Right atrium auricular region (tissue), 2 donors: ENCODE measurements around the gene COL28A1. TPM values are rescaled to one million over a fixed set of nuclear protein-coding genes. Genes with fewer than 3 reads are reported as not detected.

ENCODE experiments used
- DNase-seq: peaks from one replicate; pipeline ENCODE4 v3.0.0-alpha.2; 2019; ENCODE audit warnings: low spot score
- H3K27ac ChIP-seq, 2 donors: fragments of 200-600 bp; sonication (generic); 1 replicate in 1 of 2; 2 replicates in 1 of 2; pipeline ENCODE4 v1.5.1; 2016 to 2019
- H3K27me3 ChIP-seq, 2 donors: fragments of 200-600 bp; sonication (generic); one replicate each; pipeline versions ENCODE4 v1.5.1 to v1.6.0; 2017 to 2019
- H3K36me3 ChIP-seq: fragments of 200-600 bp; sonication (generic); one replicate; pipeline ENCODE4 v1.5.1; 2016
- H3K4me1 ChIP-seq, 2 donors: fragments of 200-600 bp; sonication (generic); one replicate each; pipeline versions ENCODE4 v1.5.1 to v1.6.0; 2017 to 2019
- H3K4me3 ChIP-seq, 2 donors: fragments of 200-600 bp; sonication (generic); 1 replicate in 1 of 2; 2 replicates in 1 of 2; pipeline ENCODE4 v1.5.1; 2017 to 2019; ENCODE audit warnings: mild to moderate bottlenecking in 1 of 2, moderate library complexity in 1 of 2
- H3K9me3 ChIP-seq, 2 donors: fragments of 200-600 bp; sonication (generic); one replicate each; pipeline ENCODE4 v1.5.1; 2019
- total RNA-seq, 2 donors: library from RNA; depleted of rRNA; stranded (reverse); fragments of >200 nt; gene quantifications; one replicate each; pipeline ENCODE4 v1.1.0, GENCODE V29; 2016
- TF ChIP-seq, protein P1 (sequence below), 2 donors: fragments of 200-600 bp; sonication (generic); IDR thresholded peaks; one replicate each; pipeline ENCODE4 v1.5.1; 2019; ENCODE audit warnings: antibody characterized with exemption in 2 of 2

The COL28A1 gene
- total RNA-seq, 2 donors from 2014 or later: 1.5 to 2.3 TPM

- no peak for DNase-seq
- TF ChIP-seq, protein P1, sequence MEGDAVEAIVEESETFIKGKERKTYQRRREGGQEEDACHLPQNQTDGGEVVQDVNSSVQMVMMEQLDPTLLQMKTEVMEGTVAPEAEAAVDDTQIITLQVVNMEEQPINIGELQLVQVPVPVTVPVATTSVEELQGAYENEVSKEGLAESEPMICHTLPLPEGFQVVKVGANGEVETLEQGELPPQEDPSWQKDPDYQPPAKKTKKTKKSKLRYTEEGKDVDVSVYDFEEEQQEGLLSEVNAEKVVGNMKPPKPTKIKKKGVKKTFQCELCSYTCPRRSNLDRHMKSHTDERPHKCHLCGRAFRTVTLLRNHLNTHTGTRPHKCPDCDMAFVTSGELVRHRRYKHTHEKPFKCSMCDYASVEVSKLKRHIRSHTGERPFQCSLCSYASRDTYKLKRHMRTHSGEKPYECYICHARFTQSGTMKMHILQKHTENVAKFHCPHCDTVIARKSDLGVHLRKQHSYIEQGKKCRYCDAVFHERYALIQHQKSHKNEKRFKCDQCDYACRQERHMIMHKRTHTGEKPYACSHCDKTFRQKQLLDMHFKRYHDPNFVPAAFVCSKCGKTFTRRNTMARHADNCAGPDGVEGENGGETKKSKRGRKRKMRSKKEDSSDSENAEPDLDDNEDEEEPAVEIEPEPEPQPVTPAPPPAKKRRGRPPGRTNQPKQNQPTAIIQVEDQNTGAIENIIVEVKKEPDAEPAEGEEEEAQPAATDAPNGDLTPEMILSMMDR (IDR thresholded peaks at IDR 0.05): no peak
- no peaks in the 10 kb centered on the region for H3K36me3 ChIP-seq
These were observed 117.8 kb downstream of the COL28A1 start for GRCh38 chr7:7417851-7418250.

GRCh38 chr7:7417414-7417813 is 118.3 kb downstream of the COL28A1 start:
- Histone ChIP-seq H3K27ac (no peak overlapping the region), H3K27me3 (no peaks in the 10 kb centered on the region), H3K4me1 (no peaks in the 10 kb centered on the region), H3K36me3 (no peaks in the 10 kb centered on the region), H3K4me3 (no peak overlapping the region), H3K9me3 (no peaks in the 10 kb centered on the region)
- TF ChIP-seq, protein P1 (IDR thresholded peaks at IDR 0.05): no peak
- DNase-seq: no peak

More at GRCh38 chr7:7417851-7418250, 117.8 kb downstream of the COL28A1 start:
- no peaks in the 10 kb centered on the region for H3K4me1 ChIP-seq
- H3K9me3 ChIP-seq: no peaks in the 10 kb centered on the region
- H3K4me3 ChIP-seq: no peak overlapping the region
- H3K27me3 ChIP-seq: no peaks in the 10 kb centered on the region
- H3K27ac ChIP-seq: no peak overlapping the region

GRCh38 chr7:7416031-7416858 is 119.4 kb downstream of the COL28A1 start:
- Histone ChIP-seq H3K4me1 (no peaks in the 10 kb centered on the region), H3K27me3 (no peaks in the 10 kb centered on the region), H3K27ac (no peak overlapping the region), H3K4me3 (no peak overlapping the region), H3K9me3 (no peaks in the 10 kb centered on the region), H3K36me3 (no peaks in the 10 kb centered on the region)
- no peak for DNase-seq
- TF ChIP-seq, protein P1 (IDR thresholded peaks at IDR 0.05): no peak

- H3K9me3 ChIP-seq: no peaks in the 10 kb centered on the region
- no peak overlapping the region for H3K4me3 ChIP-seq
- no peaks in the 10 kb centered on the region for H3K36me3 ChIP-seq
- DNase-seq: no peak
- TF ChIP-seq, protein P1 (IDR thresholded peaks at IDR 0.05): no peak
- no peaks in the 10 kb centered on the region for H3K27me3 ChIP-seq
- no peaks in the 10 kb centered on the region for H3K4me1 ChIP-seq
- no peak overlapping the region for H3K27ac ChIP-seq
These were observed 120.7 kb downstream of the COL28A1 start for GRCh38 chr7:7414791-7415603.

GRCh38 chr7:7408001-7408770 is 127.5 kb downstream of the COL28A1 start:
- Histone ChIP-seq H3K4me1 (no peaks in the 10 kb centered on the region), H3K27ac (no peak overlapping the region), H3K4me3 (no peak overlapping the region), H3K27me3 (no peaks in the 10 kb centered on the region), H3K9me3 (peaks cover 0 to 18% of the 10 kb centered on the region in 2 donors), H3K36me3 (no peaks in the 10 kb centered on the region)
- no peak for DNase-seq
- TF ChIP-seq, protein P1 (IDR thresholded peaks at IDR 0.05): no peak
